Epithelial cell of proximal tubule (primary cell): ENCODE measurements around the gene METTL5. TPM values are rescaled to one million over a fixed set of nuclear protein-coding genes. Genes with fewer than 3 reads are reported as not detected.
"Not testable (repeated sequence)": the region's sequence is repeated elsewhere in the genome, so short reads cannot be mapped to it uniquely, and the experiment has no call there.

Source experiments
- DNase-seq: peaks from one replicate; pipeline ENCODE4 v3.0.0-alpha.2; 2011; ENCODE audit warnings: low read depth
- H3K4me3 ChIP-seq: 2 replicates; pipeline ENCODE4 v1.5.1; 2011; ENCODE audit warnings: low read depth, mild to moderate bottlenecking, low read length
- total RNA-seq: library from RNA; depleted of rRNA; stranded (reverse); fragments of >200 nt; gene quantifications from 2 replicates; pipeline ENCODE4 v1.2.3, GENCODE V29; 2015
- TF ChIP-seq, protein P1 (sequence below): conservative IDR thresholded peaks from 2 replicates; pipeline ENCODE4 v1.5.1; 2012; ENCODE audit warnings: low read depth, mild to moderate bottlenecking, low read length

Gene METTL5
- total RNA-seq, 1 donor from 2014 or later = 76.0 TPM

- no peak overlapping the region for H3K4me3 ChIP-seq
- DNase-seq = no peak
- TF ChIP-seq, protein P1, sequence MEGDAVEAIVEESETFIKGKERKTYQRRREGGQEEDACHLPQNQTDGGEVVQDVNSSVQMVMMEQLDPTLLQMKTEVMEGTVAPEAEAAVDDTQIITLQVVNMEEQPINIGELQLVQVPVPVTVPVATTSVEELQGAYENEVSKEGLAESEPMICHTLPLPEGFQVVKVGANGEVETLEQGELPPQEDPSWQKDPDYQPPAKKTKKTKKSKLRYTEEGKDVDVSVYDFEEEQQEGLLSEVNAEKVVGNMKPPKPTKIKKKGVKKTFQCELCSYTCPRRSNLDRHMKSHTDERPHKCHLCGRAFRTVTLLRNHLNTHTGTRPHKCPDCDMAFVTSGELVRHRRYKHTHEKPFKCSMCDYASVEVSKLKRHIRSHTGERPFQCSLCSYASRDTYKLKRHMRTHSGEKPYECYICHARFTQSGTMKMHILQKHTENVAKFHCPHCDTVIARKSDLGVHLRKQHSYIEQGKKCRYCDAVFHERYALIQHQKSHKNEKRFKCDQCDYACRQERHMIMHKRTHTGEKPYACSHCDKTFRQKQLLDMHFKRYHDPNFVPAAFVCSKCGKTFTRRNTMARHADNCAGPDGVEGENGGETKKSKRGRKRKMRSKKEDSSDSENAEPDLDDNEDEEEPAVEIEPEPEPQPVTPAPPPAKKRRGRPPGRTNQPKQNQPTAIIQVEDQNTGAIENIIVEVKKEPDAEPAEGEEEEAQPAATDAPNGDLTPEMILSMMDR = no peak
Observed at GRCh38 chr2:169860149-169860548, 35.4 kb upstream of the METTL5 start.

DNA sequence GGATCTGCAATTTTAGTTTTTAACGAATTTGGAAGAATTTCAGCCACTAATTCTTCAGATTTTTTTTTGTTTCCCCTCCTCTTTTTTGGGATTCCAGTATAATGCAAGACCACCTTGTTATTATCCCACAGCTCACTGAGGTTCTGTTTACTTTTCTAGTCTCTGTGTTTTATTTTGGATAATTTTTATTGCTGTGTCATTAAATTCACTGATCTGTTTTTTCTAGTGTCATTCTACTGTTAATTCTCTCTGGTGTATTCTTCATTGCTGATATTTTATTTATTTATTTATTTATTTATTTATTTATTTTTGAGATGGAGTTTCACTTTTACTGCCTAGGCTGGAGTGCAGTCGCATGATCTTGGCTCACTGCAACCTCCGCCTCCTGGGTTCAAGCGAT is 34.7 kb upstream of the METTL5 start:
- TF ChIP-seq, protein P1 = no peak
- DNase-seq = no peak
- no peak overlapping the region for H3K4me3 ChIP-seq

DNA sequence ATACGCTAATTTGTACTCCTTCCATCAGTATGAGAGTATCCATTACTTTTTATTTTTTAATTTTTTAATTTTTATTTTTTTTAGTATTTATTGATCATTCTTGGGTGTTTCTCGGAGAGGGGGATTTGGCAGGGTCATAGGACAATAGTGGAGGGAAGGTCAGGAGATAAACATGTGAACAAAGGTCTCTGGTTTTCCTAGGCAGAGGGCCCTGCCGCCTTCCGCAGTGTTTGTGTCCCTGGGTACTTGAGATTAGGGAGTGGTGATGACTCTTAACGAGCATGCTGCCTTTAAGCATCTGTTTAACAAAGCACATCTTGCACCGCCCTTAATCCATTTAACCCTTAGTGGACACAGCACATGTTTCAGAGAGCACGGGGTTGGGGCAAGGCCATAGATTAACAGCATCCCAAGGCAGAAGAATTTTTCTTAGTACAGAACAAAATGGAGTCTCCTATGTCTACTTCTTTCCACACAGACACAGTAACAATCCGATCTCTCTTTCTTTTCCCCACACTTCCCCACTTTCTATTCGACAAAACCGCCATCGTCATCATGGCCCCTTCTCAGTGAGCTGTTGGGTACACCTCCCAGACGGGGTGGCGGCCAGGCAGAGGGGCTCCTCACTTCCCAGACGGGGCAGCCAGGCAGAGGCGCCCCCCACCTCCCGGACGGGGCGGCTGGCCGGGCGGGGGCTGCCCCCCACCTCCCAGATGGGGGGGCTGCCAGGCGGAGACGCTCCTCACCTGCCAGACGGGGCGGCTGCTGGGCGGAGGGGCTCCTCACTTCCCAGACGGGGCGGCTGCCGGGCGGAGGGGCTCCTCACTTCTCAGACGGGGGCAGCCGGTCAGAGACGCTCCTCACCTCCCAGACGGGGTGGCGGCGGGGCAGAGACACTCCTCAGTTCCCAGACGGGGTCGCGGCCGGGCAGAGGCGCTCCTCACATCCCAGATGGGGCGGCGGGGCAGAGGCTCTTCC is 30.9 kb upstream of the METTL5 start:
- not testable (repeated sequence) for H3K4me3 ChIP-seq, DNase-seq

- TF ChIP-seq, protein P1 = no peak
- DNase-seq = no peak
- H3K4me3 ChIP-seq = no peak overlapping the region
Observed at GRCh38 chr2:169853041-169853668, 28.4 kb upstream of the METTL5 start.

- TF ChIP-seq, protein P1 = no peak
- DNase-seq = no peak
- no peak overlapping the region for H3K4me3 ChIP-seq
Observed at GRCh38 chr2:169849710-169850109, 25.0 kb upstream of the METTL5 start.

GRCh38 chr2:169848959-169849693 is 24.4 kb upstream of the METTL5 start:
- not testable (repeated sequence) for H3K4me3 ChIP-seq, DNase-seq

DNA sequence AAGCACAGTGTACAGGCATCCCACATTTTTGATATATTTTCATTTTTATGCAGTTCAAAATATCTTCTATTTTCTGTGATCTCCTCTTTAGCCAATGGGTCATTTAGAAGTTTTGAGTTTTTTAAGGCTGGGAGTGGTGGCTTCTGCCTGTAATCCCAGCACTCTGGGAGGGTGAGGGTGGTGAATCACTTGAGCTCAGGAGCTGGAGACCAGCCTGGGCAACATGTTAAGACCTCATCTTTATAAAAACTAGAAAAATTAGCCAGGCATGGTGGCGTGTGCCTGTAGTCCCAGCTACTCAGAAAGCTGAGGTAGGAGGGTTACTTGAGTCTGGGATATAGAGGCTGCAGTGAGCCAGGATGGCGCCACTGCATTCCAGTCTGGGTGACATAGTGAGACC is 20.3 kb upstream of the METTL5 start:
- no peak overlapping the region for H3K4me3 ChIP-seq
- TF ChIP-seq, protein P1 = no peak
- no peak for DNase-seq

DNA sequence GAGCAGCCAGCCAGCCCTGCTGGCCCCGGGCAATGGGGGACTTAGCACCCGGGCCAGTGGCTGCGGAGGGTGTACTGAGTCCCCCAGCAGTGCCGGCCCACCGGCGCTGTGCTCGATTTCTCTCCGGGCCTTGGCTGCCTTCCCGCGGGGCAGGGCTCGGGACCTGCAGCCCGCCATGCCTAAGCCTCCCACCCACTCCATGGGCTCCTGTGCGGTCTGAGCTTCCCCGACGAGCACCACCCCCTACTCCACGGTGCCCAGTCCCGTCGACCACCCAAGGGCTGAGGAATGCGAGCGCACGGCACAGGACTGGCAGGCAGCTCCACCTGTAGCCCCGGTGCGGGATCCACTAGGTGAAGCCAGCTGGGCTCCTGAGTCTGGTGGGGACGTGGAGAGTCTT is 16.9 kb upstream of the METTL5 start:
- DNase-seq = not testable (repeated sequence)

More for the DNA sequence above, 16.9 kb upstream of the METTL5 start:
- H3K4me3 ChIP-seq = not testable (repeated sequence)
